Panc1 (cell line): ENCODE results near the gene NLRP9. TPM values are rescaled to one million over a fixed set of nuclear protein-coding genes. Genes with fewer than 3 reads are reported as not detected.

Experiments used
- ATAC-seq: fragments of 200-7000 bp; cut with Tn5 transposase; 2 replicates; pipeline ENCODE4 v1.9.1; 2020; ENCODE audit warnings: mild to moderate bottlenecking, moderate library complexity
- BruUV-seq: library from RNA; stranded (reverse); fragments of 400-500 nt; replicated peaks from 2 replicates; lab custom pipeline; 2021; lab: Mats Ljungman, UMichigan
- CTCF ChIA-PET: fragments of 300-600 bp; sonication (Branson Sonifier 250); formaldehyde crosslinking; loops from one replicate; lab custom pipeline; 2022; ENCODE audit warnings: antibody characterized with exemption; lab: Charles Lee
- POLR2A ChIA-PET: fragments of 300-600 bp; sonication (Branson Sonifier 250); formaldehyde crosslinking; loops from one replicate; lab custom pipeline; 2022; ENCODE audit warnings: antibody characterized with exemption; lab: Charles Lee
- DNase-seq: peaks from one replicate; pipeline ENCODE4 v3.0.0-alpha.2; 2010; ENCODE audit warnings: low read depth, low spot score
- H3K27ac ChIP-seq: 2 replicates; pipeline ENCODE4 v1.5.1; 2011; ENCODE audit warnings: mild to moderate bottlenecking, low read length, inconsistent platforms
- H3K27me3 ChIP-seq: fragments of 200-500 bp; sonication (Bioruptor generic); 2 replicates; pipeline ENCODE4 v1.6.0; 2014; ENCODE audit warnings: low read length, inconsistent platforms; ENCODE audit not compliant: control insufficient read depth, insufficient read depth
- H3K36me3 ChIP-seq: fragments of 200-500 bp; sonication (Bioruptor generic); 2 replicates; pipeline ENCODE4 v1.5.1; 2014; ENCODE audit warnings: inconsistent platforms, mild to moderate bottlenecking, low read length, moderate library complexity; ENCODE audit not compliant: control insufficient read depth, insufficient read depth
- H3K4me1 ChIP-seq: 2 replicates; pipeline ENCODE4 v1.5.1; 2011; ENCODE audit warnings: inconsistent platforms, mild to moderate bottlenecking, low read length, moderate library complexity; ENCODE audit not compliant: control insufficient read depth, insufficient read depth
- H3K4me3 ChIP-seq, 2 experiments: 2 replicates each; pipeline ENCODE4 v1.5.1; 2011 to 2012; ENCODE audit warnings: low read depth in 2 of 2, low read length in 2 of 2, mild to moderate bottlenecking in 2 of 2, inconsistent platforms in 1 of 2, moderate library complexity in 1 of 2
- H3K9me3 ChIP-seq: fragments of 200-500 bp; sonication (Bioruptor generic); 2 replicates; pipeline ENCODE4 v1.5.1; 2014; ENCODE audit warnings: low read depth, mild to moderate bottlenecking, inconsistent platforms, low read length, moderate library complexity; ENCODE audit not compliant: control insufficient read depth, insufficient read depth
- POLR2AphosphoS5 ChIP-seq: IDR thresholded peaks from 2 replicates; pipeline ENCODE4 v1.6.1; 2012; ENCODE audit warnings: mild to moderate bottlenecking, low read depth, low read length, moderate library complexity
- SIN3A ChIP-seq: IDR thresholded peaks from 2 replicates; pipeline ENCODE4 v1.6.1; 2012; ENCODE audit warnings: low read depth, mild to moderate bottlenecking, low read length, moderate library complexity, borderline replicate concordance; ENCODE audit not compliant: insufficient read depth
- TCF7L2 ChIP-seq: IDR thresholded peaks from 2 replicates; pipeline ENCODE4 v1.6.1; 2011; ENCODE audit warnings: mild to moderate bottlenecking, low read depth, low read length, inconsistent platforms
- in situ Hi-C: cut with HindIII; loops from 2 replicates; pipeline ENCODE4 v1.10.0; 2016; ENCODE audit warnings: low sequenced_read_pairs, low pct_unique_long_range_greater_than_20kb
- intact Hi-C: fragments of 100-400 bp; cut with micrococcal nuclease; formaldehyde crosslinking; loops from one replicate; pipeline ENCODE4 v1.10.0; 2022; ENCODE audit not compliant: unreplicated experiment
- total RNA-seq: library from RNA; stranded (reverse); gene quantifications from one replicate; pipeline ENCODE4 v1.2.1, GENCODE V29; 2021; ENCODE audit not compliant: unreplicated experiment
- TF ChIP-seq, protein P1 (sequence below): fragments of 450-650 bp; IDR thresholded peaks from 2 replicates; pipeline ENCODE4 v1.5.1; 2017; ENCODE audit warnings: mild to moderate bottlenecking
- TF ChIP-seq, protein P2 (sequence below), 2 experiments: IDR thresholded peaks; 2 replicates each; pipeline ENCODE4 v1.6.1; 2011 to 2012; ENCODE audit warnings: low read depth in 2 of 2, control low read depth in 1 of 2, low read length in 1 of 2, mild to moderate bottlenecking in 1 of 2, moderate library complexity in 1 of 2; ENCODE audit not compliant: insufficient read depth in 1 of 2

NLRP9 gene
- total RNA-seq, 1 experiment from 2014 or later, result not detected

DNA sequence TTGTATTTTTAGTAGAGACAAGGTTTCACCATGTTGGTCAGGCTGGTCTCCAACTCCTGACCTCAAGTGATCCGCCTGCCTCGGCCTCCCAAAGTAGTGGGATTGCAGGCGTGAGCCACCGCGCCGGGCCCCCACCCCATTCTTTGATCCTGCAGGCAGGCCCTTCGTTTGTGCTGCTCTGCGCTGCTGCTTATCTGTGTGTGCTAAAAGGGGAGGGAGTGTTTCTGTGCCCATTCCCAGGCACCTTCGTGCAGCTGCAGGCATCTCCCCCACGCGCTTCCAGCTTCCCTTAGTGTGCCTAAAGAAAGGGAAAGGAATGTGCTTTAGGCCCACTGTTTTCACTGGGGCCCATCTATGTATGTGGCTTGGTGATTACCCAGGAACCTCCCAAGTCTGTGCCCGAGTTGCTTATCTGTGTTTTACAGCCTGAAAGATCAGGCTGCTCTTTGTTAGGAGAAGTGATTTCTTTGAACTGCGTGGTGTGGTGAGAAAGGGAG, 36.0 kb downstream of the NLRP9 start:
- Histone ChIP-seq H3K27me3 (no peaks in the 10 kb centered on the region), H3K27ac (no peak overlapping the region), H3K4me3 (no peak overlapping the region), H3K4me1 (no peaks in the 10 kb centered on the region), H3K36me3 (no peaks in the 10 kb centered on the region), H3K9me3 (no peaks in the 10 kb centered on the region)
- ChIA-PET CTCF (no interaction called here), POLR2A (no interaction called here)
- intact Hi-C loops, result loop anchor here (10.0 kb wide), 1 partner anchor 103 kb away; no protein-coding TSS in a partner anchor
- BruUV-seq, result no TSS peak
- no peak for TF ChIP-seq POLR2AphosphoS5
- TF ChIP-seq, protein P1, sequence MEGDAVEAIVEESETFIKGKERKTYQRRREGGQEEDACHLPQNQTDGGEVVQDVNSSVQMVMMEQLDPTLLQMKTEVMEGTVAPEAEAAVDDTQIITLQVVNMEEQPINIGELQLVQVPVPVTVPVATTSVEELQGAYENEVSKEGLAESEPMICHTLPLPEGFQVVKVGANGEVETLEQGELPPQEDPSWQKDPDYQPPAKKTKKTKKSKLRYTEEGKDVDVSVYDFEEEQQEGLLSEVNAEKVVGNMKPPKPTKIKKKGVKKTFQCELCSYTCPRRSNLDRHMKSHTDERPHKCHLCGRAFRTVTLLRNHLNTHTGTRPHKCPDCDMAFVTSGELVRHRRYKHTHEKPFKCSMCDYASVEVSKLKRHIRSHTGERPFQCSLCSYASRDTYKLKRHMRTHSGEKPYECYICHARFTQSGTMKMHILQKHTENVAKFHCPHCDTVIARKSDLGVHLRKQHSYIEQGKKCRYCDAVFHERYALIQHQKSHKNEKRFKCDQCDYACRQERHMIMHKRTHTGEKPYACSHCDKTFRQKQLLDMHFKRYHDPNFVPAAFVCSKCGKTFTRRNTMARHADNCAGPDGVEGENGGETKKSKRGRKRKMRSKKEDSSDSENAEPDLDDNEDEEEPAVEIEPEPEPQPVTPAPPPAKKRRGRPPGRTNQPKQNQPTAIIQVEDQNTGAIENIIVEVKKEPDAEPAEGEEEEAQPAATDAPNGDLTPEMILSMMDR, result no peak
- no peak for TF ChIP-seq SIN3A
- no peak for TF ChIP-seq TCF7L2
- TF ChIP-seq, protein P2, sequence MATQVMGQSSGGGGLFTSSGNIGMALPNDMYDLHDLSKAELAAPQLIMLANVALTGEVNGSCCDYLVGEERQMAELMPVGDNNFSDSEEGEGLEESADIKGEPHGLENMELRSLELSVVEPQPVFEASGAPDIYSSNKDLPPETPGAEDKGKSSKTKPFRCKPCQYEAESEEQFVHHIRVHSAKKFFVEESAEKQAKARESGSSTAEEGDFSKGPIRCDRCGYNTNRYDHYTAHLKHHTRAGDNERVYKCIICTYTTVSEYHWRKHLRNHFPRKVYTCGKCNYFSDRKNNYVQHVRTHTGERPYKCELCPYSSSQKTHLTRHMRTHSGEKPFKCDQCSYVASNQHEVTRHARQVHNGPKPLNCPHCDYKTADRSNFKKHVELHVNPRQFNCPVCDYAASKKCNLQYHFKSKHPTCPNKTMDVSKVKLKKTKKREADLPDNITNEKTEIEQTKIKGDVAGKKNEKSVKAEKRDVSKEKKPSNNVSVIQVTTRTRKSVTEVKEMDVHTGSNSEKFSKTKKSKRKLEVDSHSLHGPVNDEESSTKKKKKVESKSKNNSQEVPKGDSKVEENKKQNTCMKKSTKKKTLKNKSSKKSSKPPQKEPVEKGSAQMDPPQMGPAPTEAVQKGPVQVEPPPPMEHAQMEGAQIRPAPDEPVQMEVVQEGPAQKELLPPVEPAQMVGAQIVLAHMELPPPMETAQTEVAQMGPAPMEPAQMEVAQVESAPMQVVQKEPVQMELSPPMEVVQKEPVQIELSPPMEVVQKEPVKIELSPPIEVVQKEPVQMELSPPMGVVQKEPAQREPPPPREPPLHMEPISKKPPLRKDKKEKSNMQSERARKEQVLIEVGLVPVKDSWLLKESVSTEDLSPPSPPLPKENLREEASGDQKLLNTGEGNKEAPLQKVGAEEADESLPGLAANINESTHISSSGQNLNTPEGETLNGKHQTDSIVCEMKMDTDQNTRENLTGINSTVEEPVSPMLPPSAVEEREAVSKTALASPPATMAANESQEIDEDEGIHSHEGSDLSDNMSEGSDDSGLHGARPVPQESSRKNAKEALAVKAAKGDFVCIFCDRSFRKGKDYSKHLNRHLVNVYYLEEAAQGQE (IDR thresholded peaks at IDR 0.05; ENCODE audit: insufficient read depth in 1 of 2, low read depth in 2 of 2, low read length in 1 of 2), result no peak
- in situ Hi-C loops, result no loop called here
- DNase-seq, result no peak
- no peak for ATAC-seq

GRCh38 chr19:55700813-55701212, 37.4 kb downstream of the NLRP9 start:
- no peaks in the 10 kb centered on the region for H3K27me3 ChIP-seq
- in situ Hi-C loops (no loop called here), intact Hi-C loops (loop anchor here (10.0 kb wide), 1 partner anchor 104 kb away; no protein-coding TSS in a partner anchor)
- BruUV-seq, result no TSS peak
- no peaks in the 10 kb centered on the region for H3K4me1 ChIP-seq
- H3K36me3 ChIP-seq, result peaks cover 4% of the 10 kb centered on the region
- TF ChIP-seq, protein P1, result no peak
- no peak for TF ChIP-seq TCF7L2
- no peak for TF ChIP-seq POLR2AphosphoS5
- TF ChIP-seq, protein P2 (IDR thresholded peaks at IDR 0.05; ENCODE audit: insufficient read depth in 1 of 2, low read depth in 2 of 2, low read length in 1 of 2), result no peak
- TF ChIP-seq SIN3A, result no peak
- no peak overlapping the region for H3K27ac ChIP-seq
- ATAC-seq, result no peak
- no peak overlapping the region for H3K4me3 ChIP-seq
- no peak for DNase-seq
- ChIA-PET CTCF (no interaction called here), POLR2A (no interaction called here)
- H3K9me3 ChIP-seq, result no peaks in the 10 kb centered on the region
